HG02973 (cell line): ENCODE results near the gene FCN1.

Source experiments
- ATAC-seq: cut with Tn5 transposase; IDR thresholded peaks from one replicate; pipeline ENCODE4 v1.9.1; 2021; ENCODE audit warnings: moderate library complexity; ENCODE audit not compliant: unreplicated experiment

FCN1 gene

GRCh38 chr9:134937566-134938345, 20.0 kb upstream of the FCN1 start:
- no peak for ATAC-seq

DNA sequence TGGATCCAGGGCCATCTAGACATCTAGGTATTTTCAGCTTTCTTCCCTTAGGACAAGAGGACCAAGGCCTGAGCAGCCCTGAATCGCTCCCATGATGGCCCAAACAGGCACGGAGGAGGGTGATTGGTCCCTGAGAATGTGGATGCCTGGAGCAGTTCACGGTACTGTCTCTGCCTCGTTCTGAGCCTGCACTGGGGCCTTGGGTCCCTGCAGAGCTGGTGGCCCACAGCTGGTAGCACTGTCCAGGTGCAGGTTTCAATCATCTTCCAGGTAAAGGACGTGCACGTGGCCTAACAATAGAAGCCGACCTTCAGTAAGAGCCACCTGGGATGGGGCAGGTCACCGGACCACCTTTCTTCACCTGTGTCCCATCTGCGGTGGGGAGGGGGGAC, 19.4 kb upstream of the FCN1 start:
- no peak for ATAC-seq

- peak; percentile 43 for ATAC-seq
Measured at GRCh38 chr9:134936346-134937163, 18.8 kb upstream of the FCN1 start.

- no peak for ATAC-seq
Measured at GRCh38 chr9:134935701-134936345, 18.1 kb upstream of the FCN1 start.

DNA sequence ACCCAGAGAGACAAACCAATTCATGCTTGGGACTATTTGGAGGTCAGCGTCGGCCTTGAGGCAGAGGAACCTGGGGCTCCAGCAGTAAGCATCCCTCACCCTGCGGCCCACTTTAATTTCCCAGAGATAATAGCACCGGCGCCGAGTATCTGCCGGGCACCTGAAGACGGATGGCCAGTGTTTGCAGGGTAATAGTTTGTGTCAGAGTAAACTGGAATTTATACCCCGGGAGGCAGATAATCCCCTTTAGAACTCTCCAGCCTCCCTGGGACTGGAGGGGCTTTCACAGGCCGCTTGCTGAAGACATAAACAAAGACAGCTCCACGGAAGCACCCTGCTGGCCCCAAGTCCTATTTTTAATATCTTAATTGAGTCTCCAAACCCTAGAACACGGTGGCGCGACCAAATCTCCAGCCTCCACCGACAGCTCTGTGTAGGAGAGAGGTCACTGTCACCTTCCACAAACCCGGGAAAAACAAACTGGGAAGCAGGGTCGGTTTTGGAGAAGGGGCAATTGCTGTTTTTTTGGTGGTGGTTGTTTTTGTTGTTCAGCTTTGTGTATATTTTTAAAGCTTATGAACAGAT, 17.4 kb upstream of the FCN1 start:
- ATAC-seq: no peak

- ATAC-seq: no peak
Measured at GRCh38 chr9:134933076-134933659, 15.5 kb upstream of the FCN1 start.

DNA sequence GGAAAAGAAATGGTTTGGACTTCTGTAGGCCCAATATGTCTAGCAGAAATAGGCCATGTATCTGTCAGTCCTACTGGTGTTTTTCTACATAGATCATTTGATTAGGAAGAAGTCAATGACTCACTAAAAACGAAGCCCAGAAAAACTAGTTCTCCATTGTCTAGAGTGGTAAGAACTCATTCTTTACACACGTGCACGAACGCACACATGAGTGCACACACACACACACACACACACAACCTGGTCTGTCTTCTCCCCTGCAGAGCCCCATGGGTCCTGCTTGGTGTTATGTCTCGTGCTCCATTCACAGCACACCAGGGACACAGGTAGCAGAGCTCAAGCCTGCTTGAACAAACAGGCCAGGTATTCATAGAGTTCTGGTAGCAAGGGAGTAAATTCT, 14.9 kb upstream of the FCN1 start:
- ATAC-seq: no peak

- no peak for ATAC-seq
Measured at GRCh38 chr9:134932171-134932570, 14.5 kb upstream of the FCN1 start.

DNA sequence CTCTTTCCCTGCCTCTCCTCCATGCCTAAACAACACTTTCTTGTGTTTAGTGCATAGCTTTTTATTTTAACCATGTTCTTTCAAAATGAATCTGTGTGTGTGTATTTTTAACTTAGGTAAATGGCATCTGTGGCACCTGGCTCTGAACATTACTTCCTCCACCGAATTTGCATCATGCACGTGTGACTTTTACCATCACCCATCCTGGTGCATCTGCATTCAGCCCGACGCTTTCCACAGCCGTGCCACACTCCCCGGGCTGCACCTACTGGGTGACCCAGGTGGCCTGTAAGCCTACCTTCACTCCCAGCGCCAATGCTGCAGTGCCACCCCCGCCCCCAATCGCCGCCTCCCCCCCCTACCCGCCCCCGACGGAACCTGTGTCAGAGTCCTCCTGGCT, 12.7 kb upstream of the FCN1 start:
- ATAC-seq: no peak

GRCh38 chr9:134929193-134930158, 11.8 kb upstream of the FCN1 start:
- no peak for ATAC-seq

- ATAC-seq: no peak
Measured at GRCh38 chr9:134928436-134929192, 10.9 kb upstream of the FCN1 start.

DNA sequence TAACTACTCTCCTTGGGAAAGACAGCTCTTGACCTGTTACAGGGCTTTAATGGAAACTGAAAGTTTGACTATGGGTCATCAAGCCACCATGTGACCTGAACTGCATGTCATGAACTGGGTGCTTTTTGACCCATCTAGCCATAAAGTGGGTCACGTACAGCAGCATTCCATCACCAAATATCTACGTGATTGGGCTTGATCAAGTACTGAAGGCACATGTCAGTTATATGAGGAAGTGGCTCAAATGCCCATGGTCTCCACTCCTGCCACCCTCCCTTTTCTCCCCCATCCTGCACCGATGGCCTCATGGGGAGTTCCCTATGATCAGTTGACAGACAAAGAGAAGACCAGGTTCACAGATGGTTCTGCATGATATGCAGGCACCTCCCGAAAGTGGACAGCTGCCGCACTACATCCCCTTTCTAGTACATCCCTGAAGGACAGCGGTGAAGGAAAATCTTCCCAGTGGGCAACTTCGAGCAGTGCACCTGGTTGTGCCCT, 7.3 kb upstream of the FCN1 start:
- no peak for ATAC-seq

DNA sequence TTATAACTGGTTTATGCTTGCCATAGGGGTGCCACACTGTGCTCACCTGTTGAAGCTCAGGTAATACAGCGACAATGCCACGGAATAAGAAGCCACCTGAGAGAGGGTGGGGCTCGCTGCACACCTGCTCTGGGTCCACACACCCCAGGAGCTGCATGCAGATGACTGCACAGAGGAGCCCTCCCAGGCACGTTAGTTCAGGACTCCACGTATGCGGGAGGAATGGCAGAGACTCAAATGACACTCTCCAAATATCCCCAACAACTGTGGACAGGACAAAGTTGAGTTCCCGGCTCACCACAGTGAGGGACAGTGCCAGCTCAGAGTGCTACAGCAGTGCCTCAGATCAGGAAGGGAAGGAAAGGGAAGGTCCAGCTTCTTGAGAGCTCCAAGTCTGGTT, 5.8 kb upstream of the FCN1 start:
- ATAC-seq: no peak

- ATAC-seq: no peak
Measured at GRCh38 chr9:134922932-134923240, 5.2 kb upstream of the FCN1 start.

GRCh38 chr9:134922066-134922931, 4.6 kb upstream of the FCN1 start:
- ATAC-seq: no peak

DNA sequence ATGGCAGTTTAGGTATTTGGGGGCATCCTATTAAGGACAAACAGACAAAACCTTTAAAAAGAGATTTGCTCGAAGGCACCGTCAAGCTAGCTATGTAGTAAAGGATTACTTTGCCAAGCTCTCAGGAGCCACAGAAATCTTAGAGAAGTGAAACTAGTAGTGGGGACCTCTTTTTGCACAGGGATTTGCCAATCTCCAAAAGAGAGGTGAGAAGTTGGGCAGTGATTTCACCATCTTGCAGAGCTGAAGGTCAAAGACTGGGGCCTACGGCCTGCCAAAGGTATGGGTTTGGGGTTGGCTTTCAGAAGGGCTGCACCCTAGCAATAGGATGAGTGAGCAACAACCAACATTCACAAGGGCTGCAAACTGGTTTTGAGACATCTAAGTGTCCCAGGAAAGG, 1.6 kb upstream of the FCN1 start:
- no peak for ATAC-seq

DNA sequence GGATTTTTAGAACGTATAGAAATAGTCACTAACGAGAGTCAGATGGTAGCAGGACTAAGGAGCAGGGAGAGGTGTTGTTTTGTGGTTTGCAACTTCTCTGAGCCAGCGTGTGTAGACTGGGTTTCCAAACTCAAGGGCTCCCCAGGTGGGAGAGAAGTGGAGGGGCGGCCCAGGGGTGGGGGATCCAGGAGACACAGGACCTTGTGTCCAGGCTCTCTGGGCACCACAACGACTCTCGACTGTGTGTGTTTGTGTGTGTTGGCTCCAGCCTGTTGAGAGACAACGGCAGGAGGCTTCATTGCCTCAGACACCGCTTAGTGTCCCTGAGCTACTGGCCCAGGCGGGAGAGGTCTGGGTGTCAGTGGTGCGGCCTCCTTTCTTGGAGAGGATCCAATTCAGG, 934 bp upstream of the FCN1 start:
- no peak for ATAC-seq

DNA sequence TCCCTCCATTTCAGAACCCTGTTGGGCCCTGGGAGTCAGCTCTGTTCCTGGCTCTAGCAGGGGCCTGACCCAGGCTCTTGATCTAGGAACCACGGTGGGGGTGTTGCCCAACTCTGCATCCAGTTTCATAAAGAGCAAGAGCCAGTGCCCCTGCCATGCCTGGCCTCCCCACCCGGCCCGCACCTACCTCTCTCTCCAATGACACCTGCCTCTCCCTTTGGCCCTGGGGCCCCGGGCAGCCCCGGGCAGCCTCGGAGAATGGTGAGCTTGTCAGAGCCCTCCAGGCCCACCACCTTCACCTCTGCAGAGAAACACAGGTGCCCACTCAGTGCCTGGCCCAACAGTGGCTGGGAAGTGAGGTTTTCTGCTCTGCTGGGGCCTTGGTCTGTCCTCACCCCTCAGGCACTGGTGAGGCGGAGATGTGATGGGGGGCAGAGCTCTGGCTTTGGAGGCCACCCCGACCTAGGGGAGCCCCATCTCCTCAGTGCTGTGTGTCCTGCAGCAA, 1.5 kb downstream of the FCN1 start:
- no peak for ATAC-seq
